Spleen (tissue), 7 donors: ENCODE results near the gene FAF1.

Experiments
- CTCF ChIP-seq, 11 experiments: fragments of 200-600 bp in 7 of 11; fragments of 450-650 bp in 4 of 11; sonication (generic) in 4 of 11; IDR thresholded peaks in 8 of 11; conservative IDR thresholded peaks in 3 of 11; 1 replicate in 7 of 11; 2 replicates in 4 of 11; pipeline versions ENCODE4 v1.4.0 to v1.8.0; 2016 to 2021; ENCODE audit warnings: antibody characterized with exemption in 11 of 11, inconsistent platforms in 4 of 11, mild to moderate bottlenecking in 1 of 11
- POLR2A ChIP-seq, 3 donors: fragments of 450-650 bp; IDR thresholded peaks; one replicate each; pipeline ENCODE4 v1.5.1; 2017; ENCODE audit warnings: antibody characterized with exemption in 3 of 3, mild to moderate bottlenecking in 1 of 3
- POLR2AphosphoS5 ChIP-seq, 3 donors: sonication (generic); formaldehyde crosslinking; IDR thresholded peaks; one replicate each; pipeline ENCODE4 v1.5.1; 2017; ENCODE audit warnings: antibody characterized with exemption in 3 of 3
- donor health status: DM: no; HTN: no; CAD: no; lungs with moderate emphysema.
- donor health status: DM: no; HTN: no; CAD: no.
- donor health status: DM: no; HTN: no; CAD: no.

DNA sequence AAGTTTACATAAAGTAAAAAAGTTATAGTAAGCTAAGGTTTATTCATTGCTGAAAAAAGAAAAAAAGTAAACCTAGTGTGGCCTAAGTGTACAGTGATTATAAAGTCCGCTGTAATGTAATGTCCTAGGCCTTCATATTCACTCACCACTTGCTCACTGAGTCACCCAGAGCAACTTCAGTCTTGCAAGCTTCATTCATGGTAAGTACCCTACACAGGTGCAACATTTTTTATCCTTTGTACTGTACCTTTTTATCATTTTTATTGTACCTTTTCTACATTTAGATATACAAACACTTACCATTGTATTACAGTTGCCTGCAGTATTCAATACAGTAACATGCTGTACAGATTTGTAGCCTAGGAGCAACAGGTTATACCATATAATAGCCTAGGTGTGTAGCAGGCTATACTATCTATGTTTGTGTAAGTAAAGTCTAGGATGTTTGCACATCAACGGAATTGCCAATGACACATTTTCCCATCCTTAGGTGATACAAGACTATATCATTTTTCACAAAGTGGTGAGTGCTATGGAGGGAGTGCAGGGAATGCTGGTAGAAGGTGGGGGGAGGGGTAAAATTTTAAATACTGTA, 478.8 kb downstream of the FAF1 start:
- no peak for TF ChIP-seq POLR2A (IDR thresholded peaks at IDR 0.05)
- no peak for TF ChIP-seq CTCF (IDR thresholded peaks at IDR 0.05 in 8 of 11, conservative IDR thresholded peaks at IDR 0.05 in 3 of 11)
- no peak for TF ChIP-seq POLR2AphosphoS5 (IDR thresholded peaks at IDR 0.05)
